ENCODE results near the gene SNX5. TPM values are rescaled to one million over a fixed set of nuclear protein-coding genes. Genes with fewer than 3 reads are reported as not detected.

The SNX5 gene
- total RNA-seq, 1 donor from 2014 or later, result 133 TPM

DNA sequence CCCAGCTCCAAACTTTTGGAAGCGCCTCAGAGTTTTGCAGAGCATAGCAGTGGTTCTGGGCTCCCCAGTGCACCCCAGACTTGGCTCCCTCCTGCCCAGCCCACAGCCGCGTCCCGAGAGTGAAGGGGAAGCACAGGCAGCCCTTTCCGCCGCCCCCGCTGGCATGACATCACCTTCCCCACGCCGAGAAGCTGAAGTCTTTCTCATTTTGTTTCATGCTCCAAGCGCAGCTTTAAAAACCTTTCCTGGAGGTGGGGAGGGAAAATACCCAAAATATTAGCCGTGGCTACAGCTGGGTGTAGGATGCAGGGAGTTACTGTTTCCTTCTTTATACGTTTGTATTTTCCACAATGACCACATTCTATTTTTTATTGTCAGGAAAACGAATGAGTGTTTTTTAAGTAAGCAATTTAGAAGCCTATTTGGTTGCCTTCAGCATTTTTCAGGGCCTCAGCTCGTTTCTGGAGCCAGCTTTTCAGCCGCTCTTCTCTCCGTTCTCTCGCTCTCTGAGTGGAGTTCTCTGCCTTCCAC is 72.9 kb downstream of the SNX5 start:
- Mint-ChIP-seq H3K4me3 (peak overlapping the region; percentile 24), H3K36me3 (no peaks in the 10 kb centered on the region), H3K4me1 (peaks cover 21% of the 10 kb centered on the region), H3K27me3 (ENCODE audit: low read depth) (no peaks in the 10 kb centered on the region), H3K27ac (peak overlapping the region; percentile 84), H3K9me3 (peaks cover 17% of the 10 kb centered on the region)
- DNase-seq (ENCODE audit: low spot score in 2 of 2, unreplicated experiment in 2 of 2), result no peak
- TF ChIP-seq, protein P1, sequence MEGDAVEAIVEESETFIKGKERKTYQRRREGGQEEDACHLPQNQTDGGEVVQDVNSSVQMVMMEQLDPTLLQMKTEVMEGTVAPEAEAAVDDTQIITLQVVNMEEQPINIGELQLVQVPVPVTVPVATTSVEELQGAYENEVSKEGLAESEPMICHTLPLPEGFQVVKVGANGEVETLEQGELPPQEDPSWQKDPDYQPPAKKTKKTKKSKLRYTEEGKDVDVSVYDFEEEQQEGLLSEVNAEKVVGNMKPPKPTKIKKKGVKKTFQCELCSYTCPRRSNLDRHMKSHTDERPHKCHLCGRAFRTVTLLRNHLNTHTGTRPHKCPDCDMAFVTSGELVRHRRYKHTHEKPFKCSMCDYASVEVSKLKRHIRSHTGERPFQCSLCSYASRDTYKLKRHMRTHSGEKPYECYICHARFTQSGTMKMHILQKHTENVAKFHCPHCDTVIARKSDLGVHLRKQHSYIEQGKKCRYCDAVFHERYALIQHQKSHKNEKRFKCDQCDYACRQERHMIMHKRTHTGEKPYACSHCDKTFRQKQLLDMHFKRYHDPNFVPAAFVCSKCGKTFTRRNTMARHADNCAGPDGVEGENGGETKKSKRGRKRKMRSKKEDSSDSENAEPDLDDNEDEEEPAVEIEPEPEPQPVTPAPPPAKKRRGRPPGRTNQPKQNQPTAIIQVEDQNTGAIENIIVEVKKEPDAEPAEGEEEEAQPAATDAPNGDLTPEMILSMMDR (IDR thresholded peaks at IDR 0.05; ENCODE audit: unreplicated experiment), result no peak

DNA sequence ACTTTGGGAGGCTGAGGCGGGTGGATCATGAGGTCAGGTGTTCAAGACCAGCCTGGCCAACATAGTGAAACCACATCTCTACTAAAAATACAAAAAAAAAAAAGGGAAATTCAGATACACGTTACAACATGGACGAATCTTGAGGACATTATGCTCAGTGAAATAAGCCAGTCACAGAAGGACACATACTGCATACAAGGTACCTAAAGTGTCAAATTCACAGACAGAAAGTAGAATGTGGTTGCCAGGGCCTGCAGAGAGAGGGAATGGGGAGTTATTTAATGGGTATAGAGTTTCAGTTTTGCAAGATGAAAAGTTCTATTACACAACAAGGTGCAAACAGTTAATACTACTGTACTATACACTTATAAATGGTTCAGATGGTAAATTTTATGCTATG is 75.1 kb downstream of the SNX5 start:
- no peak for DNase-seq (ENCODE audit: low spot score in 2 of 2, unreplicated experiment in 2 of 2)
- TF ChIP-seq, protein P1 (IDR thresholded peaks at IDR 0.05; ENCODE audit: unreplicated experiment), result no peak
- H3K9me3 Mint-ChIP-seq, result peaks cover 35% of the 10 kb centered on the region
- no peak overlapping the region for H3K4me3 Mint-ChIP-seq
- H3K27me3 Mint-ChIP-seq (ENCODE audit: low read depth), result no peaks in the 10 kb centered on the region
- H3K27ac Mint-ChIP-seq, result no peak overlapping the region
- H3K36me3 Mint-ChIP-seq, result peaks cover 6% of the 10 kb centered on the region
- H3K4me1 Mint-ChIP-seq, result peaks cover 21% of the 10 kb centered on the region

DNA sequence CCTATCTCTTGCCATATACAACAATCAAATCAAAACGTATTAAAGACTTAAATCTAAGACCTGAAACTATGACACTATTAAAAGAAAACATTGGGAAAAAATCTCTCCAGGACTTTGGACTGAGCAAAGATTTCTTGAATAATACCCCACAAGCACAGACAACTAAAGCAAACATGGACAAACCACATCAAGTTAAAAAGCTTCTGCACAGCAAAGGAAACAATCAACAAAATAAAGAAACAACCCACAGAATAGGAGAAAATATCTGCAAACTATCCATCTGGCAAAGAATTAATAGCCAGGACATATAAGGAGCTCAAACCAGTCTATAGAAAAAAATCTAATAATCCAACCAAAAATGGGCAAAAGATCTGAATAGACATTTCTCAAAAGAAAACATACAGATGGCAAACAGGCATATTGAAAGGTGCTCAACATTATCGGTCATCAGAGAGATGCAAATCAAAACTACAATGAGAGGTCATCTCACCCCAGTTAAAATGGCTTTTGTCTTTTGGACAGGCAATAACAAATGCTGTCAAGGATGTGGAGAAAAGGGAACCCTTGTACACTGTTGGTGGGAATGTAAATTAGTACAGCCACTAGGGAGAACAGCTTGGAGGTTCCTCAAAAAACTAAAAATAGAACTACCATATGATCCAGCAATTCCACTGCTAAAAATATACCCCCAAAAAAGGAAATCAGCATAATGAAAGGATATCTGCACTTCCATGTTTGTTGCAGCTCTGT is 76.2 kb downstream of the SNX5 start:
- DNase-seq (ENCODE audit: low spot score in 2 of 2, unreplicated experiment in 2 of 2), result no peak
- Mint-ChIP-seq H3K27ac (no peak overlapping the region), H3K4me1 (peaks cover 19% of the 10 kb centered on the region), H3K9me3 (peaks cover 37% of the 10 kb centered on the region), H3K36me3 (peaks cover 6% of the 10 kb centered on the region), H3K4me3 (no peak overlapping the region), H3K27me3 (ENCODE audit: low read depth) (no peaks in the 10 kb centered on the region)
- TF ChIP-seq, protein P1 (IDR thresholded peaks at IDR 0.05; ENCODE audit: unreplicated experiment), result no peak

Other genes with a start within 250 kb of the SNX5 start
- 25.0 to 26.7 TPM (median 25.7 TPM) in 3 replicates for gene MGME1, start 224 bp upstream of the SNX5 start, total RNA-seq
- gene OVOL2, start 89.1 kb upstream of the SNX5 start, total RNA-seq, result 7.3 to 8.6 TPM (median 8.5 TPM) in 3 replicates
- gene KAT14, start 169.1 kb upstream of the SNX5 start, total RNA-seq, result 22.2 to 23.9 TPM (median 22.5 TPM) in 3 replicates
- 14.1 to 15.7 TPM (median 14.4 TPM) in 3 replicates for gene PET117, start 169.1 kb upstream of the SNX5 start, total RNA-seq

Measured in mesothelial cell of epicardium (in vitro differentiated cells).